GM21786 (cell line): ENCODE measurements around the gene ACSS2.

ENCODE experiments used
- ATAC-seq: cut with Tn5 transposase; IDR thresholded peaks from one replicate; pipeline ENCODE4 v1.9.1; 2021; ENCODE audit not compliant: unreplicated experiment

Gene ACSS2

GRCh38 chr20:34907616-34908469 is 31.4 kb downstream of the ACSS2 start:
- ATAC-seq = no peak

GRCh38 chr20:34915131-34915530 is 38.7 kb downstream of the ACSS2 start:
- no peak for ATAC-seq

GRCh38 chr20:34915749-34916455 is 39.5 kb downstream of the ACSS2 start:
- ATAC-seq = no peak

- no peak for ATAC-seq
Observed at GRCh38 chr20:34916774-34917354, 40.5 kb downstream of the ACSS2 start.

- no peak for ATAC-seq
Observed at GRCh38 chr20:34920055-34920454, 43.6 kb downstream of the ACSS2 start.

GRCh38 chr20:34921436-34921835 is 45.0 kb downstream of the ACSS2 start:
- no peak for ATAC-seq

GRCh38 chr20:34922654-34923381 is 46.4 kb downstream of the ACSS2 start:
- ATAC-seq = no peak

GRCh38 chr20:34923414-34923813 is 47.0 kb downstream of the ACSS2 start:
- ATAC-seq = no peak

GRCh38 chr20:34925341-34925740 is 48.9 kb downstream of the ACSS2 start:
- ATAC-seq = no peak

- no peak for ATAC-seq
Observed at GRCh38 chr20:34925981-34926380, 49.6 kb downstream of the ACSS2 start.

GRCh38 chr20:34926581-34926980 is 50.2 kb downstream of the ACSS2 start:
- no peak for ATAC-seq

GRCh38 chr20:34927736-34928135 is 51.3 kb downstream of the ACSS2 start:
- no peak for ATAC-seq

- no peak for ATAC-seq
Observed at GRCh38 chr20:34928411-34928810, 52.0 kb downstream of the ACSS2 start.

GRCh38 chr20:34931771-34932170 is 55.4 kb downstream of the ACSS2 start:
- ATAC-seq = no peak

- ATAC-seq = no peak
Observed at GRCh38 chr20:34938466-34939163, 62.2 kb downstream of the ACSS2 start.

- no peak for ATAC-seq
Observed at GRCh38 chr20:34940081-34940481, 63.7 kb downstream of the ACSS2 start.

- no peak for ATAC-seq
Observed at GRCh38 chr20:34941226-34941625, 64.8 kb downstream of the ACSS2 start.

- ATAC-seq = no peak
Observed at GRCh38 chr20:34942301-34942700, 65.9 kb downstream of the ACSS2 start.

GRCh38 chr20:34943808-34944567 is 67.6 kb downstream of the ACSS2 start:
- ATAC-seq = no peak
